DND-41 (cell line): Measurements from ENCODE around the gene SLC50A1.

Source experiments
- CTCF ChIP-seq: IDR thresholded peaks from 2 replicates; pipeline ENCODE4 v1.5.1; 2012; ENCODE audit warnings: borderline replicate concordance, low read length, moderate library complexity, mild to moderate bottlenecking; ENCODE audit not compliant: poor library complexity, severe bottlenecking; ENCODE audit errors: extremely low read depth
- EZH2 ChIP-seq: IDR thresholded peaks from 3 replicates; pipeline ENCODE4 v1.6.1; 2012; ENCODE audit warnings: borderline replicate concordance, low read depth, mild to moderate bottlenecking, moderate library complexity, low read length, inconsistent platforms; ENCODE audit not compliant: severe bottlenecking

GRCh38 chr1:155123801-155124200 lies 11.9 kb upstream of the SLC50A1 start:
- TF ChIP-seq CTCF (no peak), EZH2 (no peak)
